Muscle of leg (tissue), 11 donors: ENCODE data around the gene CIPC. TPM values are rescaled to one million over a fixed set of nuclear protein-coding genes. Genes with fewer than 3 reads are reported as not detected.

Experiments used
- DNase-seq: peaks from one replicate; pipeline ENCODE4 v3.0.0; 2013
- H3K27ac ChIP-seq: one replicate; pipeline ENCODE4 v1.5.1; 2013; ENCODE audit warnings: mild to moderate bottlenecking, low read length, control low read depth
- H3K27me3 ChIP-seq: one replicate; pipeline ENCODE4 v1.6.1; 2013; ENCODE audit warnings: low read length; ENCODE audit not compliant: control insufficient read depth, insufficient read depth
- H3K36me3 ChIP-seq: one replicate; pipeline ENCODE4 v1.6.1; 2013; ENCODE audit warnings: low read length; ENCODE audit not compliant: control insufficient read depth, insufficient read depth
- H3K4me1 ChIP-seq: one replicate; pipeline ENCODE4 v1.6.1; 2013; ENCODE audit warnings: low read length; ENCODE audit not compliant: control insufficient read depth, insufficient read depth
- H3K4me3 ChIP-seq: one replicate; pipeline ENCODE4 v1.5.1; 2013; ENCODE audit warnings: low read length, control low read depth
- H3K9me3 ChIP-seq: replicated peaks from 2 replicates; pipeline ENCODE4 v1.6.1; 2013; ENCODE audit warnings: low read depth, low read length; ENCODE audit not compliant: control insufficient read depth
- WGBS: methylation state at CpG from one replicate; pipeline ENCODE4 v1.1.5; 2013; ENCODE audit warnings: missing lambda C conversion rate; ENCODE audit not compliant: insufficient coverage; 5-methylcytosine and 5-hydroxymethylcytosine counted together
- polyA plus RNA-seq, 8 donors: library from polyadenylated mRNA; unstranded; fragments of 120-200 nt; gene quantifications; one replicate each; pipeline versions ENCODE4 v1.2.1 to v1.2.3, GENCODE V29; 2013; ENCODE audit warnings: inconsistent platforms in 1 of 8, low replicate concordance in 1 of 8; ENCODE audit not compliant: insufficient read length in 8 of 8, insufficient read depth in 1 of 8
- total RNA-seq: library from RNA; stranded (reverse); fragments of 120-200 nt; gene quantifications from one replicate; pipeline ENCODE4 v1.2.4, GENCODE V29; 2013

The CIPC gene
- total and polyA plus RNA-seq, 9 donors, result 13.0 to 18.9 (median 16.1) TPM

- no peaks in the 10 kb centered on the region for H3K9me3 ChIP-seq
- peaks cover 3% of the 10 kb centered on the region for H3K36me3 ChIP-seq
- H3K27me3 ChIP-seq, result no peaks in the 10 kb centered on the region
- H3K4me3 ChIP-seq, result no peak overlapping the region
- peaks cover 23% of the 10 kb centered on the region for H3K4me1 ChIP-seq
- peak overlapping the region; percentile 96 for H3K27ac ChIP-seq
- 10% methylated on average over 2 of the region's 7 CpGs for WGBS
- DNase-seq, result peak; percentile 89
Measured at GRCh38 chr14:77099425-77100167, 1.5 kb downstream of the CIPC start.

GRCh38 chr14:77100961-77101360, 2.9 kb downstream of the CIPC start:
- Histone ChIP-seq H3K4me3 (no peak overlapping the region), H3K4me1 (peaks cover 23% of the 10 kb centered on the region), H3K9me3 (no peaks in the 10 kb centered on the region), H3K27me3 (no peaks in the 10 kb centered on the region), H3K36me3 (peaks cover 3% of the 10 kb centered on the region), H3K27ac (no peak overlapping the region)
- WGBS, result 80% methylated on average over 1 of the region's 3 CpGs
- no peak for DNase-seq

- Histone ChIP-seq H3K27me3 (no peaks in the 10 kb centered on the region), H3K4me1 (peaks cover 18% of the 10 kb centered on the region), H3K27ac (no peak overlapping the region)
Measured at GRCh38 chr14:77102154-77102553, 4.1 kb downstream of the CIPC start.

GRCh38 chr14:77103475-77103874, 5.4 kb downstream of the CIPC start:
- peaks cover 17% of the 10 kb centered on the region for H3K4me1 ChIP-seq
- DNase-seq, result no peak

More at GRCh38 chr14:77102154-77102553, 4.1 kb downstream of the CIPC start:
- Histone ChIP-seq H3K4me3 (no peak overlapping the region), H3K36me3 (peaks cover 5% of the 10 kb centered on the region), H3K9me3 (no peaks in the 10 kb centered on the region)
- no peak for DNase-seq
- 40% methylated on average over 2 of the region's 4 CpGs for WGBS

GRCh38 chr14:77103951-77104350, 5.9 kb downstream of the CIPC start:
- 83% methylated on average over 3 of the region's 6 CpGs for WGBS
- Histone ChIP-seq H3K27me3 (no peaks in the 10 kb centered on the region), H3K4me3 (no peak overlapping the region), H3K4me1 (peaks cover 12% of the 10 kb centered on the region), H3K36me3 (peaks cover 7% of the 10 kb centered on the region), H3K27ac (no peak overlapping the region), H3K9me3 (no peaks in the 10 kb centered on the region)
- no peak for DNase-seq

More at GRCh38 chr14:77103475-77103874, 5.4 kb downstream of the CIPC start:
- no peaks in the 10 kb centered on the region for H3K9me3 ChIP-seq
- H3K27ac ChIP-seq, result no peak overlapping the region
- no peaks in the 10 kb centered on the region for H3K27me3 ChIP-seq
- no peak overlapping the region for H3K4me3 ChIP-seq
- peaks cover 7% of the 10 kb centered on the region for H3K36me3 ChIP-seq

GRCh38 chr14:77104393-77104792, 6.3 kb downstream of the CIPC start:
- H3K27me3 ChIP-seq, result no peaks in the 10 kb centered on the region
- H3K27ac ChIP-seq, result no peak overlapping the region
- DNase-seq, result no peak
- H3K36me3 ChIP-seq, result peaks cover 7% of the 10 kb centered on the region
- no peak overlapping the region for H3K4me3 ChIP-seq
- H3K9me3 ChIP-seq, result no peaks in the 10 kb centered on the region
- H3K4me1 ChIP-seq, result peaks cover 8% of the 10 kb centered on the region
- WGBS, result 90% methylated on average over 2 of the region's 3 CpGs

- Histone ChIP-seq H3K4me1 (peaks cover 5% of the 10 kb centered on the region), H3K27ac (no peak overlapping the region), H3K9me3 (no peaks in the 10 kb centered on the region), H3K27me3 (no peaks in the 10 kb centered on the region), H3K36me3 (peaks cover 11% of the 10 kb centered on the region), H3K4me3 (no peak overlapping the region)
- WGBS, result 68% methylated on average over 2 of the region's 6 CpGs
- no peak for DNase-seq
Measured at GRCh38 chr14:77105145-77105939, 7.3 kb downstream of the CIPC start.

GRCh38 chr14:77106666-77107065, 8.6 kb downstream of the CIPC start:
- Histone ChIP-seq H3K4me3 (no peak overlapping the region), H3K27me3 (no peaks in the 10 kb centered on the region), H3K36me3 (peaks cover 15% of the 10 kb centered on the region), H3K9me3 (no peaks in the 10 kb centered on the region), H3K27ac (no peak overlapping the region), H3K4me1 (peaks cover 8% of the 10 kb centered on the region)
- no peak for DNase-seq
- WGBS, result 60% methylated on average over 1 of the region's 3 CpGs

GRCh38 chr14:77107228-77107627, 9.2 kb downstream of the CIPC start:
- 100% methylated on average over 1 of the region's 2 CpGs for WGBS
- Histone ChIP-seq H3K9me3 (no peaks in the 10 kb centered on the region), H3K4me1 (peaks cover 8% of the 10 kb centered on the region), H3K36me3 (peaks cover 20% of the 10 kb centered on the region), H3K4me3 (no peak overlapping the region), H3K27ac (no peak overlapping the region), H3K27me3 (no peaks in the 10 kb centered on the region)
- DNase-seq, result no peak

- Histone ChIP-seq H3K27ac (no peak overlapping the region), H3K4me1 (peaks cover 8% of the 10 kb centered on the region), H3K4me3 (no peak overlapping the region), H3K27me3 (no peaks in the 10 kb centered on the region), H3K36me3 (peaks cover 27% of the 10 kb centered on the region), H3K9me3 (no peaks in the 10 kb centered on the region)
- DNase-seq, result no peak
- WGBS, result 71% methylated on average over 1 of the region's 2 CpGs
Measured at GRCh38 chr14:77108753-77109152, 10.7 kb downstream of the CIPC start.
